ENCODE data around the gene SPTLC3.

DNA sequence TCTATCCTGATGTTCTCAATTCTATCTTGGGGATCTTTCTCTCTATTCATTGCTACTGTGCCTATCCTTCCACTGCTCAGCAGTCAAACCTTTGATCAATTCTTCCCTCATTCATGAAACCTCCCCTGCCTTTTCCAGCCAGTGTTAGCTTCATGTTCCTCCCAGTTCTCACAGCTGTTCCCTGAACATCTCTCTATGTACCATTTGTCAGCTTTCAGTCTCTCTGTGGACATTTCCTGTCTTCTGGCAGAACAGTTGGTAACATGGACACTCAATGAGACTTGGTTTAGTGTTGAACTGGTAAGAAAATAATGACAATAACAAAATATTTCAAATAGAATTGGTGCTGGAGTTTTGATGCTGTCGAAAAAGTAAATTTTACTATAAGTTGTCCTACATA is 26.2 kb downstream of the SPTLC3 start:
- TF ChIP-seq BACH2 (CRISPR knock-in tag; IDR thresholded peaks at IDR 0.05; ENCODE audit: borderline replicate concordance) (no peak), RARB (CRISPR knock-in tag; IDR thresholded peaks at IDR 0.05) (no peak), ARNTL (CRISPR knock-in tag; IDR thresholded peaks at IDR 0.05; ENCODE audit: borderline replicate concordance, low read depth) (no peak), PPARA (CRISPR knock-in tag; IDR thresholded peaks at IDR 0.05; ENCODE audit: borderline replicate concordance) (no peak), ZFP30 (CRISPR knock-in tag; IDR thresholded peaks at IDR 0.05) (no peak), GLIS3 (CRISPR knock-in tag; IDR thresholded peaks at IDR 0.05) (no peak), ZNF8 (CRISPR knock-in tag; IDR thresholded peaks at IDR 0.05) (no peak), ISL1 (CRISPR knock-in tag; IDR thresholded peaks at IDR 0.05) (no peak), ZFP3 (CRISPR knock-in tag; IDR thresholded peaks at IDR 0.05) (no peak), OSR1 (CRISPR knock-in tag; IDR thresholded peaks at IDR 0.05) (no peak)
- TF ChIP-seq, protein P1, sequence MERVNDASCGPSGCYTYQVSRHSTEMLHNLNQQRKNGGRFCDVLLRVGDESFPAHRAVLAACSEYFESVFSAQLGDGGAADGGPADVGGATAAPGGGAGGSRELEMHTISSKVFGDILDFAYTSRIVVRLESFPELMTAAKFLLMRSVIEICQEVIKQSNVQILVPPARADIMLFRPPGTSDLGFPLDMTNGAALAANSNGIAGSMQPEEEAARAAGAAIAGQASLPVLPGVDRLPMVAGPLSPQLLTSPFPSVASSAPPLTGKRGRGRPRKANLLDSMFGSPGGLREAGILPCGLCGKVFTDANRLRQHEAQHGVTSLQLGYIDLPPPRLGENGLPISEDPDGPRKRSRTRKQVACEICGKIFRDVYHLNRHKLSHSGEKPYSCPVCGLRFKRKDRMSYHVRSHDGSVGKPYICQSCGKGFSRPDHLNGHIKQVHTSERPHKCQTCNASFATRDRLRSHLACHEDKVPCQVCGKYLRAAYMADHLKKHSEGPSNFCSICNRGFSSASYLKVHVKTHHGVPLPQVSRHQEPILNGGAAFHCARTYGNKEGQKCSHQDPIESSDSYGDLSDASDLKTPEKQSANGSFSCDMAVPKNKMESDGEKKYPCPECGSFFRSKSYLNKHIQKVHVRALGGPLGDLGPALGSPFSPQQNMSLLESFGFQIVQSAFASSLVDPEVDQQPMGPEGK (CRISPR knock-in tag; IDR thresholded peaks at IDR 0.05; ENCODE audit: borderline replicate concordance): no peak
- TF ChIP-seq, protein P2, sequence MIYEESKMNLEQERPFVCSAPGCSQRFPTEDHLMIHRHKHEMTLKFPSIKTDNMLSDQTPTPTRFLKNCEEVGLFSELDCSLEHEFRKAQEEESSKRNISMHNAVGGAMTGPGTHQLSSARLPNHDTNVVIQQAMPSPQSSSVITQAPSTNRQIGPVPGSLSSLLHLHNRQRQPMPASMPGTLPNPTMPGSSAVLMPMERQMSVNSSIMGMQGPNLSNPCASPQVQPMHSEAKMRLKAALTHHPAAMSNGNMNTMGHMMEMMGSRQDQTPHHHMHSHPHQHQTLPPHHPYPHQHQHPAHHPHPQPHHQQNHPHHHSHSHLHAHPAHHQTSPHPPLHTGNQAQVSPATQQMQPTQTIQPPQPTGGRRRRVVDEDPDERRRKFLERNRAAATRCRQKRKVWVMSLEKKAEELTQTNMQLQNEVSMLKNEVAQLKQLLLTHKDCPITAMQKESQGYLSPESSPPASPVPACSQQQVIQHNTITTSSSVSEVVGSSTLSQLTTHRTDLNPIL (CRISPR knock-in tag; IDR thresholded peaks at IDR 0.05; ENCODE audit: low read depth): no peak
- TF ChIP-seq, protein P3, sequence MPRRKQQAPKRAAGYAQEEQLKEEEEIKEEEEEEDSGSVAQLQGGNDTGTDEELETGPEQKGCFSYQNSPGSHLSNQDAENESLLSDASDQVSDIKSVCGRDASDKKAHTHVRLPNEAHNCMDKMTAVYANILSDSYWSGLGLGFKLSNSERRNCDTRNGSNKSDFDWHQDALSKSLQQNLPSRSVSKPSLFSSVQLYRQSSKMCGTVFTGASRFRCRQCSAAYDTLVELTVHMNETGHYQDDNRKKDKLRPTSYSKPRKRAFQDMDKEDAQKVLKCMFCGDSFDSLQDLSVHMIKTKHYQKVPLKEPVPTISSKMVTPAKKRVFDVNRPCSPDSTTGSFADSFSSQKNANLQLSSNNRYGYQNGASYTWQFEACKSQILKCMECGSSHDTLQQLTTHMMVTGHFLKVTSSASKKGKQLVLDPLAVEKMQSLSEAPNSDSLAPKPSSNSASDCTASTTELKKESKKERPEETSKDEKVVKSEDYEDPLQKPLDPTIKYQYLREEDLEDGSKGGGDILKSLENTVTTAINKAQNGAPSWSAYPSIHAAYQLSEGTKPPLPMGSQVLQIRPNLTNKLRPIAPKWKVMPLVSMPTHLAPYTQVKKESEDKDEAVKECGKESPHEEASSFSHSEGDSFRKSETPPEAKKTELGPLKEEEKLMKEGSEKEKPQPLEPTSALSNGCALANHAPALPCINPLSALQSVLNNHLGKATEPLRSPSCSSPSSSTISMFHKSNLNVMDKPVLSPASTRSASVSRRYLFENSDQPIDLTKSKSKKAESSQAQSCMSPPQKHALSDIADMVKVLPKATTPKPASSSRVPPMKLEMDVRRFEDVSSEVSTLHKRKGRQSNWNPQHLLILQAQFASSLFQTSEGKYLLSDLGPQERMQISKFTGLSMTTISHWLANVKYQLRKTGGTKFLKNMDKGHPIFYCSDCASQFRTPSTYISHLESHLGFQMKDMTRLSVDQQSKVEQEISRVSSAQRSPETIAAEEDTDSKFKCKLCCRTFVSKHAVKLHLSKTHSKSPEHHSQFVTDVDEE (CRISPR knock-in tag; IDR thresholded peaks at IDR 0.05): no peak
- TF ChIP-seq, protein P4, sequence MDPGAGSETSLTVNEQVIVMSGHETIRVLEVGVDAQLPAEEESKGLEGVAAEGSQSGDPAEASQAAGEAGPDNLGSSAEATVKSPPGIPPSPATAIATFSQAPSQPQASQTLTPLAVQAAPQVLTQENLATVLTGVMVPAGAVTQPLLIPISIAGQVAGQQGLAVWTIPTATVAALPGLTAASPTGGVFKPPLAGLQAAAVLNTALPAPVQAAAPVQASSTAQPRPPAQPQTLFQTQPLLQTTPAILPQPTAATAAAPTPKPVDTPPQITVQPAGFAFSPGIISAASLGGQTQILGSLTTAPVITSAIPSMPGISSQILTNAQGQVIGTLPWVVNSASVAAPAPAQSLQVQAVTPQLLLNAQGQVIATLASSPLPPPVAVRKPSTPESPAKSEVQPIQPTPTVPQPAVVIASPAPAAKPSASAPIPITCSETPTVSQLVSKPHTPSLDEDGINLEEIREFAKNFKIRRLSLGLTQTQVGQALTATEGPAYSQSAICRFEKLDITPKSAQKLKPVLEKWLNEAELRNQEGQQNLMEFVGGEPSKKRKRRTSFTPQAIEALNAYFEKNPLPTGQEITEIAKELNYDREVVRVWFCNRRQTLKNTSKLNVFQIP (CRISPR knock-in tag; IDR thresholded peaks at IDR 0.05; ENCODE audit: borderline replicate concordance, low read depth): no peak

All from SK-N-SH treated with all-trans-retinoic acid at 6 μM for 48 hours (cell line).